SK-N-MC (cell line): ENCODE results near the gene PTPRM.

ENCODE experiments used
- FOXP2 ChIP-seq: optimal IDR thresholded peaks from 2 replicates; pipeline ENCODE3; 2011; ENCODE audit warnings: mild to moderate bottlenecking, moderate library complexity; ENCODE audit not compliant: insufficient read depth; ENCODE audit errors: extremely low read length, control extremely low read depth
- POLR2AphosphoS5 ChIP-seq: IDR thresholded peaks from 2 replicates; pipeline ENCODE4 v1.6.1; 2012; ENCODE audit warnings: mild to moderate bottlenecking, low read depth, low read length, borderline replicate concordance

GRCh38 chr18:7902399-7902839 is 335.3 kb downstream of the PTPRM start:
- TF ChIP-seq FOXP2: no peak
- no peak for TF ChIP-seq POLR2AphosphoS5
